Neural cell (in vitro differentiated cells): ENCODE measurements around the gene BORA.
"Not testable (repeated sequence)": the region's sequence is repeated elsewhere in the genome, so short reads cannot be mapped to it uniquely, and the experiment has no call there.

Experiments
- EP300 ChIP-seq: fragments of 450-650 bp; conservative IDR thresholded peaks from 2 replicates; pipeline ENCODE4 v1.6.1; 2014; ENCODE audit warnings: antibody characterized with exemption, mild to moderate bottlenecking, moderate library complexity; ENCODE audit not compliant: poor library complexity, severe bottlenecking
- EZH2 ChIP-seq: fragments of 200-600, 300-800 bp; shearing (Covaris generic), sonication (generic); IDR thresholded peaks from 2 replicates; pipeline ENCODE4 v1.6.1; 2014; ENCODE audit warnings: antibody characterized with exemption, low read length, borderline replicate concordance, mild to moderate bottlenecking; ENCODE audit not compliant: insufficient read depth, poor library complexity, severe bottlenecking
- MXI1 ChIP-seq: fragments of 450-650 bp; conservative IDR thresholded peaks from 2 replicates; pipeline ENCODE4 v1.6.1; 2014; ENCODE audit warnings: antibody characterized with exemption, mild to moderate bottlenecking; ENCODE audit not compliant: poor library complexity, severe bottlenecking
- POLR2AphosphoS5 ChIP-seq: IDR thresholded peaks from 2 replicates; pipeline ENCODE4 v1.6.1; 2012
- RAD21 ChIP-seq: fragments of 450-650 bp; conservative IDR thresholded peaks from 2 replicates; pipeline ENCODE4 v1.6.1; 2014; ENCODE audit warnings: antibody characterized with exemption, mild to moderate bottlenecking, moderate library complexity
- SMC3 ChIP-seq: fragments of 450-650 bp; conservative IDR thresholded peaks from 2 replicates; pipeline ENCODE4 v1.6.1; 2014; ENCODE audit warnings: antibody characterized with exemption, mild to moderate bottlenecking, moderate library complexity; ENCODE audit not compliant: poor library complexity
- TAF1 ChIP-seq: IDR thresholded peaks from 2 replicates; pipeline ENCODE4 v1.6.1; 2012; ENCODE audit warnings: low read depth
- TF ChIP-seq, protein P1 (sequence below): fragments of 450-650 bp; IDR thresholded peaks from 2 replicates; pipeline ENCODE4 v1.5.1; 2014; ENCODE audit warnings: antibody characterized with exemption, mild to moderate bottlenecking, moderate library complexity; ENCODE audit not compliant: poor library complexity, severe bottlenecking
- TF ChIP-seq, protein P2 (sequence below): IDR thresholded peaks from 2 replicates; pipeline ENCODE4 v1.6.1; 2012; ENCODE audit warnings: borderline replicate concordance

DNA sequence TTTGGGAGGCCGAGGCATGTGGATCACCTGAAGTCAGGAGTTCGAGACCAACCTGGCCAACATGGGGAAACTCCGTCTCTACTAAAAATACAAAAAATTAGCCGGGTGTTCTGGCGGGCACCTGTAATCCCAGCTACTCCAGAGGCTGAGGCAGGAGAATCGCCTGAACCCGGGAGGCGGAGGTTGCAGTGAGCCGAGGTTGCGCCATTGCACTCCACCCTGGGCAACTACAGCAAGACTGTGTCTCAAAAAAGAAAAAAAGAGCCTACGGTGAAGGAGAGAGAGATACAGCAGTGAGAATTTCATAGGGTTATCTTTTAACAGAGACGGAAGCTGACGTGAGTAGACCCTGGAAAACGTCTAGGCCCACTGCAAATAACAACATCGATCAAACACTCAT is 1.5 kb upstream of the BORA start:
- not testable (repeated sequence) for TF ChIP-seq EZH2, POLR2AphosphoS5, SMC3, EP300, MXI1, TAF1, RAD21
- TF ChIP-seq, protein P1, sequence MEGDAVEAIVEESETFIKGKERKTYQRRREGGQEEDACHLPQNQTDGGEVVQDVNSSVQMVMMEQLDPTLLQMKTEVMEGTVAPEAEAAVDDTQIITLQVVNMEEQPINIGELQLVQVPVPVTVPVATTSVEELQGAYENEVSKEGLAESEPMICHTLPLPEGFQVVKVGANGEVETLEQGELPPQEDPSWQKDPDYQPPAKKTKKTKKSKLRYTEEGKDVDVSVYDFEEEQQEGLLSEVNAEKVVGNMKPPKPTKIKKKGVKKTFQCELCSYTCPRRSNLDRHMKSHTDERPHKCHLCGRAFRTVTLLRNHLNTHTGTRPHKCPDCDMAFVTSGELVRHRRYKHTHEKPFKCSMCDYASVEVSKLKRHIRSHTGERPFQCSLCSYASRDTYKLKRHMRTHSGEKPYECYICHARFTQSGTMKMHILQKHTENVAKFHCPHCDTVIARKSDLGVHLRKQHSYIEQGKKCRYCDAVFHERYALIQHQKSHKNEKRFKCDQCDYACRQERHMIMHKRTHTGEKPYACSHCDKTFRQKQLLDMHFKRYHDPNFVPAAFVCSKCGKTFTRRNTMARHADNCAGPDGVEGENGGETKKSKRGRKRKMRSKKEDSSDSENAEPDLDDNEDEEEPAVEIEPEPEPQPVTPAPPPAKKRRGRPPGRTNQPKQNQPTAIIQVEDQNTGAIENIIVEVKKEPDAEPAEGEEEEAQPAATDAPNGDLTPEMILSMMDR = not testable (repeated sequence)
- TF ChIP-seq, protein P2, sequence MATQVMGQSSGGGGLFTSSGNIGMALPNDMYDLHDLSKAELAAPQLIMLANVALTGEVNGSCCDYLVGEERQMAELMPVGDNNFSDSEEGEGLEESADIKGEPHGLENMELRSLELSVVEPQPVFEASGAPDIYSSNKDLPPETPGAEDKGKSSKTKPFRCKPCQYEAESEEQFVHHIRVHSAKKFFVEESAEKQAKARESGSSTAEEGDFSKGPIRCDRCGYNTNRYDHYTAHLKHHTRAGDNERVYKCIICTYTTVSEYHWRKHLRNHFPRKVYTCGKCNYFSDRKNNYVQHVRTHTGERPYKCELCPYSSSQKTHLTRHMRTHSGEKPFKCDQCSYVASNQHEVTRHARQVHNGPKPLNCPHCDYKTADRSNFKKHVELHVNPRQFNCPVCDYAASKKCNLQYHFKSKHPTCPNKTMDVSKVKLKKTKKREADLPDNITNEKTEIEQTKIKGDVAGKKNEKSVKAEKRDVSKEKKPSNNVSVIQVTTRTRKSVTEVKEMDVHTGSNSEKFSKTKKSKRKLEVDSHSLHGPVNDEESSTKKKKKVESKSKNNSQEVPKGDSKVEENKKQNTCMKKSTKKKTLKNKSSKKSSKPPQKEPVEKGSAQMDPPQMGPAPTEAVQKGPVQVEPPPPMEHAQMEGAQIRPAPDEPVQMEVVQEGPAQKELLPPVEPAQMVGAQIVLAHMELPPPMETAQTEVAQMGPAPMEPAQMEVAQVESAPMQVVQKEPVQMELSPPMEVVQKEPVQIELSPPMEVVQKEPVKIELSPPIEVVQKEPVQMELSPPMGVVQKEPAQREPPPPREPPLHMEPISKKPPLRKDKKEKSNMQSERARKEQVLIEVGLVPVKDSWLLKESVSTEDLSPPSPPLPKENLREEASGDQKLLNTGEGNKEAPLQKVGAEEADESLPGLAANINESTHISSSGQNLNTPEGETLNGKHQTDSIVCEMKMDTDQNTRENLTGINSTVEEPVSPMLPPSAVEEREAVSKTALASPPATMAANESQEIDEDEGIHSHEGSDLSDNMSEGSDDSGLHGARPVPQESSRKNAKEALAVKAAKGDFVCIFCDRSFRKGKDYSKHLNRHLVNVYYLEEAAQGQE = not testable (repeated sequence)
